GM19023 (cell line): ENCODE results near the gene FAM13C.
"Not testable (repeated sequence)": the region's sequence is repeated elsewhere in the genome, so short reads cannot be mapped to it uniquely, and the experiment has no call there.

ENCODE experiments used
- ATAC-seq: cut with Tn5 transposase; IDR thresholded peaks from one replicate; pipeline ENCODE4 v1.9.1; 2021; ENCODE audit warnings: mild to moderate bottlenecking, moderate library complexity; ENCODE audit not compliant: unreplicated experiment

FAM13C gene

GRCh38 chr10:59362144-59362958, at the start of gene FAM13C:
FAM13C (minus strand) TSS chr10:59362549; CDS start chr10:59362460, 89 bp downstream.
- peak; percentile 51 for ATAC-seq

- no peak for ATAC-seq
These were observed 42.9 kb upstream of the FAM13C start for GRCh38 chr10:59405235-59405634.

GRCh38 chr10:59400214-59400613, 37.9 kb upstream of the FAM13C start:
- no peak for ATAC-seq

- not testable (repeated sequence) for ATAC-seq
These were observed 37.0 kb upstream of the FAM13C start for GRCh38 chr10:59399329-59399728.

GRCh38 chr10:59397961-59398360, 35.6 kb upstream of the FAM13C start:
- no peak for ATAC-seq

GRCh38 chr10:59395984-59396383, 33.6 kb upstream of the FAM13C start:
- ATAC-seq, result no peak

- no peak for ATAC-seq
These were observed 31.0 kb upstream of the FAM13C start for GRCh38 chr10:59393349-59393748.

- ATAC-seq, result no peak
These were observed 28.7 kb upstream of the FAM13C start for GRCh38 chr10:59391060-59391459.

GRCh38 chr10:59388671-59388976, 26.3 kb upstream of the FAM13C start:
- ATAC-seq, result no peak

- ATAC-seq, result no peak
These were observed 25.8 kb upstream of the FAM13C start for GRCh38 chr10:59387951-59388670.

- ATAC-seq, result no peak
These were observed 22.4 kb upstream of the FAM13C start for GRCh38 chr10:59384761-59385160.

GRCh38 chr10:59383908-59384307, 21.6 kb upstream of the FAM13C start:
- ATAC-seq, result no peak

GRCh38 chr10:59383436-59383835, 21.1 kb upstream of the FAM13C start:
- ATAC-seq, result no peak

GRCh38 chr10:59382831-59383295, 20.5 kb upstream of the FAM13C start:
- no peak for ATAC-seq

- no peak for ATAC-seq
These were observed 19.3 kb upstream of the FAM13C start for GRCh38 chr10:59381687-59382086.

- ATAC-seq, result no peak
These were observed 14.5 kb upstream of the FAM13C start for GRCh38 chr10:59376846-59377245.

GRCh38 chr10:59375990-59376389, 13.6 kb upstream of the FAM13C start:
- no peak for ATAC-seq

GRCh38 chr10:59374916-59375315, 12.6 kb upstream of the FAM13C start:
- no peak for ATAC-seq

GRCh38 chr10:59373071-59373470, 10.7 kb upstream of the FAM13C start:
- ATAC-seq, result no peak

- ATAC-seq, result no peak
These were observed 10.2 kb upstream of the FAM13C start for GRCh38 chr10:59372543-59372942.

GRCh38 chr10:59366290-59366689, 3.9 kb upstream of the FAM13C start:
- no peak for ATAC-seq

- no peak for ATAC-seq
These were observed 1.2 kb upstream of the FAM13C start for GRCh38 chr10:59363446-59363958.
